ENCODE results near the gene FAM20C.

DNA sequence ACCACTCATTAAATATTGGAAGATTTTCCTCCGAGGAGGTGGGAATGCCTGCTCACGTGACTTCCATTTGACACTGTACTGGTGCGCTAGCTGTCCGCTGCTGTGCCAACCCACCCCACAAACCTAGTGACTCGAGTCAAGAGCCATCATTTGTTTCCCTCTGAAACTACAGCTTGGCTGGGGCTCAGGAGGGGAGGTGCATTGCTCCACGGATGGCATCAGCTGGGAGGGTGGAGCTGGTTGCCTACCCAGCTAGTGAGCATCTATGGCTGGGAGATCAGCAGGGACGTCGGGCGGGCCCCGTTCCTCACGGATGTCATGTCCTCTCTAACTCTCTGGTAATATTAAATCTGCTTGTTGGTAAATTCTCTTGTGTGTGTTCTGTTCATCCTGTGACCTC, 88.1 kb downstream of the FAM20C start:
- TF ChIP-seq, protein P1, sequence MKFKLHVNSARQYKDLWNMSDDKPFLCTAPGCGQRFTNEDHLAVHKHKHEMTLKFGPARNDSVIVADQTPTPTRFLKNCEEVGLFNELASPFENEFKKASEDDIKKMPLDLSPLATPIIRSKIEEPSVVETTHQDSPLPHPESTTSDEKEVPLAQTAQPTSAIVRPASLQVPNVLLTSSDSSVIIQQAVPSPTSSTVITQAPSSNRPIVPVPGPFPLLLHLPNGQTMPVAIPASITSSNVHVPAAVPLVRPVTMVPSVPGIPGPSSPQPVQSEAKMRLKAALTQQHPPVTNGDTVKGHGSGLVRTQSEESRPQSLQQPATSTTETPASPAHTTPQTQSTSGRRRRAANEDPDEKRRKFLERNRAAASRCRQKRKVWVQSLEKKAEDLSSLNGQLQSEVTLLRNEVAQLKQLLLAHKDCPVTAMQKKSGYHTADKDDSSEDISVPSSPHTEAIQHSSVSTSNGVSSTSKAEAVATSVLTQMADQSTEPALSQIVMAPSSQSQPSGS (tag by site-specific recombination; IDR thresholded peaks at IDR 0.05; ENCODE audit: low read depth), result no peak
- TF ChIP-seq INSM2 (tag by site-specific recombination; IDR thresholded peaks at IDR 0.05), result no peak
- TF ChIP-seq ZNF677 (tag by site-specific recombination; IDR thresholded peaks at IDR 0.05), result no peak
- TF ChIP-seq BCL11B (tag by site-specific recombination; IDR thresholded peaks at IDR 0.05; ENCODE audit: low read depth), result no peak
- no peak for TF ChIP-seq ZNF549 (tag by site-specific recombination; IDR thresholded peaks at IDR 0.05)
- TF ChIP-seq CTCF (tag by site-specific recombination; IDR thresholded peaks at IDR 0.05), result no peak
- no peak for TF ChIP-seq FEZF1 (tag by site-specific recombination; IDR thresholded peaks at IDR 0.05)
- TF ChIP-seq ZNF843 (tag by site-specific recombination; IDR thresholded peaks at IDR 0.05), result no peak
- no peak for TF ChIP-seq ZNF184 (tag by site-specific recombination; IDR thresholded peaks at IDR 0.05)
- TF ChIP-seq, protein P2, sequence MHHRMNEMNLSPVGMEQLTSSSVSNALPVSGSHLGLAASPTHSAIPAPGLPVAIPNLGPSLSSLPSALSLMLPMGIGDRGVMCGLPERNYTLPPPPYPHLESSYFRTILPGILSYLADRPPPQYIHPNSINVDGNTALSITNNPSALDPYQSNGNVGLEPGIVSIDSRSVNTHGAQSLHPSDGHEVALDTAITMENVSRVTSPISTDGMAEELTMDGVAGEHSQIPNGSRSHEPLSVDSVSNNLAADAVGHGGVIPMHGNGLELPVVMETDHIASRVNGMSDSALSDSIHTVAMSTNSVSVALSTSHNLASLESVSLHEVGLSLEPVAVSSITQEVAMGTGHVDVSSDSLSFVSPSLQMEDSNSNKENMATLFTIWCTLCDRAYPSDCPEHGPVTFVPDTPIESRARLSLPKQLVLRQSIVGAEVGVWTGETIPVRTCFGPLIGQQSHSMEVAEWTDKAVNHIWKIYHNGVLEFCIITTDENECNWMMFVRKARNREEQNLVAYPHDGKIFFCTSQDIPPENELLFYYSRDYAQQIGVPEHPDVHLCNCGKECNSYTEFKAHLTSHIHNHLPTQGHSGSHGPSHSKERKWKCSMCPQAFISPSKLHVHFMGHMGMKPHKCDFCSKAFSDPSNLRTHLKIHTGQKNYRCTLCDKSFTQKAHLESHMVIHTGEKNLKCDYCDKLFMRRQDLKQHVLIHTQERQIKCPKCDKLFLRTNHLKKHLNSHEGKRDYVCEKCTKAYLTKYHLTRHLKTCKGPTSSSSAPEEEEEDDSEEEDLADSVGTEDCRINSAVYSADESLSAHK (tag by site-specific recombination; IDR thresholded peaks at IDR 0.05), result no peak
- TF ChIP-seq ZBTB11 (tag by site-specific recombination; conservative IDR thresholded peaks at IDR 0.05; ENCODE audit: low read depth), result no peak
- TF ChIP-seq, protein P3, sequence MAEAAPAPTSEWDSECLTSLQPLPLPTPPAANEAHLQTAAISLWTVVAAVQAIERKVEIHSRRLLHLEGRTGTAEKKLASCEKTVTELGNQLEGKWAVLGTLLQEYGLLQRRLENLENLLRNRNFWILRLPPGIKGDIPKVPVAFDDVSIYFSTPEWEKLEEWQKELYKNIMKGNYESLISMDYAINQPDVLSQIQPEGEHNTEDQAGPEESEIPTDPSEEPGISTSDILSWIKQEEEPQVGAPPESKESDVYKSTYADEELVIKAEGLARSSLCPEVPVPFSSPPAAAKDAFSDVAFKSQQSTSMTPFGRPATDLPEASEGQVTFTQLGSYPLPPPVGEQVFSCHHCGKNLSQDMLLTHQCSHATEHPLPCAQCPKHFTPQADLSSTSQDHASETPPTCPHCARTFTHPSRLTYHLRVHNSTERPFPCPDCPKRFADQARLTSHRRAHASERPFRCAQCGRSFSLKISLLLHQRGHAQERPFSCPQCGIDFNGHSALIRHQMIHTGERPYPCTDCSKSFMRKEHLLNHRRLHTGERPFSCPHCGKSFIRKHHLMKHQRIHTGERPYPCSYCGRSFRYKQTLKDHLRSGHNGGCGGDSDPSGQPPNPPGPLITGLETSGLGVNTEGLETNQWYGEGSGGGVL (tag by site-specific recombination; IDR thresholded peaks at IDR 0.05), result no peak
- TF ChIP-seq YY1 (tag by site-specific recombination; IDR thresholded peaks at IDR 0.05), result no peak
